ENCODE measurements around the gene DAG1. TPM values are rescaled to one million over a fixed set of nuclear protein-coding genes. Genes with fewer than 3 reads are reported as not detected.

DAG1 gene
- total RNA-seq, 1 donor from 2014 or later: 71.5 TPM

GRCh38 chr3:49454898-49455681 lies 15.0 kb upstream of the DAG1 start:
- intact Hi-C loops (cut with DNase I): no loop called here
- Histone ChIP-seq H3K27me3 (ENCODE audit: low read depth) (no peaks in the 10 kb centered on the region), H3K27ac (peak overlapping the region; percentile 56), H3K9me3 (no peaks in the 10 kb centered on the region), H3K4me1 (peaks cover 13% of the 10 kb centered on the region), H3K36me3 (no peaks in the 10 kb centered on the region), H3K4me3 (no peak overlapping the region)
- no peak for TF ChIP-seq CTCF (IDR thresholded peaks at IDR 0.05)
- DNase-seq (no peak), ATAC-seq (peak; percentile 19 to 21)

DNA sequence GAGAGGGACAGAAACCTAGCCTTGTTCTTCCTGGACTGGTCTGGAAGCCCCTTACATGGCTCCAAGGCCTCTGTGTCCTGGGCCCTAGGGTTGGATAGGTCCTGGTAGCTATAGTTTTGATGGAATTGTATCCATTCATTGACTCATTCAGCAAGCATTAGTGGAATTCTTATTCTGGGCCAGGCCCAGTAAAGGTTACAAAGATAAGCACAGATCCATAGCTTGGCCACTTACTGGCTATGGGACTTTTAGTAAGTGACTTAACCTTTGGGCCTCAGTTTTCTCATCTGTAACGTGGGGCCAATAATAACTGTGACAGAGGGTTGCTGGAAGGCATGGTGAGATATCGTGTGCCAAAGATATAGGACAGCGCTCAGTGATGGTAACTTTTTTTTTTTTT lies 13.6 kb upstream of the DAG1 start:
- no peak for TF ChIP-seq CTCF (IDR thresholded peaks at IDR 0.05)
- H3K4me1 ChIP-seq: peaks cover 17% of the 10 kb centered on the region
- DNase-seq: no peak
- H3K9me3 ChIP-seq: no peaks in the 10 kb centered on the region
- ATAC-seq: no peak
- intact Hi-C loops (cut with DNase I): no loop called here
- no peaks in the 10 kb centered on the region for H3K27me3 ChIP-seq (ENCODE audit: low read depth)
- no peak overlapping the region for H3K27ac ChIP-seq
- no peak overlapping the region for H3K4me3 ChIP-seq
- H3K36me3 ChIP-seq: no peaks in the 10 kb centered on the region

- H3K27me3 ChIP-seq (ENCODE audit: low read depth): no peaks in the 10 kb centered on the region
- DNase-seq (no peak), ATAC-seq (no peak)
- TF ChIP-seq CTCF (IDR thresholded peaks at IDR 0.05): no peak
- H3K9me3 ChIP-seq: no peaks in the 10 kb centered on the region
- intact Hi-C loops (cut with DNase I): no loop called here
- no peak overlapping the region for H3K27ac ChIP-seq
- H3K4me1 ChIP-seq: peaks cover 14% of the 10 kb centered on the region
- no peaks in the 10 kb centered on the region for H3K36me3 ChIP-seq
- no peak overlapping the region for H3K4me3 ChIP-seq
Observed at GRCh38 chr3:49460188-49460890, 9.7 kb upstream of the DAG1 start.

GRCh38 chr3:49460956-49461355 lies 9.1 kb upstream of the DAG1 start:
- Histone ChIP-seq H3K27ac (peak overlapping the region; percentile 49), H3K4me1 (peaks cover 15% of the 10 kb centered on the region), H3K9me3 (no peaks in the 10 kb centered on the region), H3K4me3 (no peak overlapping the region), H3K36me3 (no peaks in the 10 kb centered on the region), H3K27me3 (ENCODE audit: low read depth) (no peaks in the 10 kb centered on the region)
- TF ChIP-seq CTCF (IDR thresholded peaks at IDR 0.05): no peak
- DNase-seq (no peak), ATAC-seq (no peak)
- intact Hi-C loops (cut with DNase I): no loop called here

- Histone ChIP-seq H3K9me3 (no peaks in the 10 kb centered on the region), H3K27ac (peak overlapping the region; percentile 49), H3K27me3 (ENCODE audit: low read depth) (no peaks in the 10 kb centered on the region), H3K4me1 (peaks cover 15% of the 10 kb centered on the region), H3K4me3 (no peak overlapping the region), H3K36me3 (no peaks in the 10 kb centered on the region)
- no peak for TF ChIP-seq CTCF (IDR thresholded peaks at IDR 0.05)
- DNase-seq (no peak), ATAC-seq (peak; percentile 45 to 67)
- intact Hi-C loops (cut with DNase I): no loop called here
Observed at GRCh38 chr3:49461443-49462171, 8.5 kb upstream of the DAG1 start.

Data from lower lobe of right lung (tissue), 2 donors.